Endothelial cell of umbilical vein (primary cell): ENCODE measurements around the gene UGT1A9. TPM values are rescaled to one million over a fixed set of nuclear protein-coding genes. Genes with fewer than 3 reads are reported as not detected.

Experiments used
- BruUV-seq: library from RNA; stranded (reverse); fragments of 400-500 nt; replicated peaks from 2 replicates; lab custom pipeline; 2021; lab: Mats Ljungman, UMichigan
- CTCF ChIA-PET: fragments of 300-600, 350-600 bp; sonication (Branson Sonifier 250); formaldehyde crosslinking; loops from one replicate; lab custom pipeline; 2021; ENCODE audit warnings: antibody characterized with exemption, inconsistent platforms; lab: Charles Lee
- POLR2A ChIA-PET: fragments of 300-600, 350-600 bp; sonication (Branson Sonifier 250); formaldehyde crosslinking; loops from one replicate; lab custom pipeline; 2021; ENCODE audit warnings: antibody characterized with exemption, inconsistent platforms; lab: Charles Lee
- DNase-seq: peaks from one replicate; pipeline ENCODE4 v3.0.0-alpha.2; 2011; ENCODE audit warnings: low read depth, low spot score
- FAIRE-seq: peaks from 2 replicates; lab custom pipeline; 2011; peaks lifted over from hg19 to GRCh38; lab: Jason Lieb, UNC
- H2AFZ ChIP-seq: 2 replicates; pipeline ENCODE4 v1.6.0; 2012; ENCODE audit warnings: low read depth, low read length, control low read depth, inconsistent platforms
- H3K27ac ChIP-seq: 2 replicates; pipeline ENCODE4 v1.5.1; 2011; ENCODE audit warnings: low read depth, mild to moderate bottlenecking, control low read depth, low read length, moderate library complexity; ENCODE audit not compliant: insufficient read depth
- H3K27me3 ChIP-seq, 2 experiments: 2 replicates each; pipeline versions ENCODE4 v1.6.0 to v1.6.1; 2011; ENCODE audit warnings: low read length in 2 of 2, mixed read lengths in 1 of 2; ENCODE audit not compliant: control insufficient read depth in 2 of 2, insufficient read depth in 2 of 2
- H3K36me3 ChIP-seq, 2 experiments: 2 replicates in 1 of 2; 3 replicates in 1 of 2; pipeline ENCODE4 v1.5.1; 2011; ENCODE audit warnings: low read length in 2 of 2, mild to moderate bottlenecking in 1 of 2, moderate library complexity in 1 of 2; ENCODE audit not compliant: control insufficient read depth in 2 of 2, insufficient read depth in 2 of 2; ENCODE audit errors: extremely low read depth in 1 of 2
- H3K4me1 ChIP-seq: 3 replicates; pipeline ENCODE4 v1.5.1; 2011; ENCODE audit warnings: mild to moderate bottlenecking, low read length; ENCODE audit not compliant: control insufficient read depth, insufficient read depth; ENCODE audit errors: extremely low read depth
- H3K4me2 ChIP-seq: 2 replicates; pipeline ENCODE4 v1.6.1; 2011; ENCODE audit warnings: low read length, control low read depth, mixed read lengths; ENCODE audit not compliant: insufficient read depth
- H3K4me3 ChIP-seq, 3 experiments: fragments of 200-600 bp in 1 of 3; sonication (generic), shearing (Covaris generic) in 1 of 3; replicated peaks in 1 of 3; 2 replicates each; pipeline ENCODE4 v1.5.1; 2011 to 2016; ENCODE audit warnings: control low read depth in 3 of 3, low read length in 3 of 3, mild to moderate bottlenecking in 2 of 3, inconsistent platforms in 1 of 3, low read depth in 1 of 3, moderate library complexity in 1 of 3; ENCODE audit not compliant: insufficient read depth in 1 of 3
- H3K79me2 ChIP-seq: 2 replicates; pipeline ENCODE4 v1.6.0; 2012; ENCODE audit warnings: low read length, inconsistent platforms; ENCODE audit not compliant: control insufficient read depth, insufficient read depth
- H3K9ac ChIP-seq: replicated peaks from 2 replicates; pipeline ENCODE3; 2011; ENCODE audit warnings: low read length, control low read depth; ENCODE audit not compliant: insufficient read depth; ENCODE audit errors: extremely low read depth
- H3K9me1 ChIP-seq: replicated peaks from 3 replicates; pipeline ENCODE4 v1.6.0; 2011; ENCODE audit warnings: mild to moderate bottlenecking, low read length; ENCODE audit not compliant: control insufficient read depth, insufficient read depth; ENCODE audit errors: extremely low read depth
- H3K9me3 ChIP-seq: replicated peaks from 2 replicates; pipeline ENCODE4 v1.5.1; 2012; ENCODE audit warnings: low read length, inconsistent platforms; ENCODE audit not compliant: control insufficient read depth, insufficient read depth
- H4K20me1 ChIP-seq: replicated peaks from 2 replicates; pipeline ENCODE3; 2011; ENCODE audit warnings: mild to moderate bottlenecking, low read length; ENCODE audit not compliant: control insufficient read depth, insufficient read depth; ENCODE audit errors: extremely low read depth
- EZH2 ChIP-seq: IDR thresholded peaks from 2 replicates; pipeline ENCODE4 v1.6.1; 2012; ENCODE audit warnings: borderline replicate concordance, low read depth, mild to moderate bottlenecking, moderate library complexity, low read length, inconsistent platforms; ENCODE audit not compliant: severe bottlenecking
- FOS ChIP-seq: IDR thresholded peaks from 2 replicates; pipeline ENCODE4 v1.6.1; 2011; ENCODE audit warnings: mild to moderate bottlenecking, low read length, moderate library complexity, borderline replicate concordance; ENCODE audit not compliant: insufficient read depth
- GATA2 ChIP-seq: IDR thresholded peaks from 2 replicates; pipeline ENCODE4 v1.7.0; 2011; ENCODE audit warnings: low read depth, mild to moderate bottlenecking, moderate library complexity, mixed read lengths, low read length; ENCODE audit not compliant: insufficient read length, insufficient read depth
- JUN ChIP-seq: IDR thresholded peaks from 2 replicates; pipeline ENCODE4 v1.6.1; 2011; ENCODE audit warnings: borderline replicate concordance, low read depth; ENCODE audit not compliant: insufficient read length, insufficient read depth
- MAX ChIP-seq: IDR thresholded peaks from 2 replicates; pipeline ENCODE4 v1.6.1; 2011; ENCODE audit not compliant: insufficient read depth, insufficient read length
- MYC ChIP-seq: IDR thresholded peaks from one replicate; pipeline ENCODE4 v1.6.1; 2011; ENCODE audit warnings: mild to moderate bottlenecking, low read depth, low read length
- POLR2A ChIP-seq: IDR thresholded peaks from 2 replicates; pipeline ENCODE4 v1.6.1; 2012; ENCODE audit warnings: low read depth, mild to moderate bottlenecking, control low read depth, low read length
- POLR2AphosphoS5 ChIP-seq: IDR thresholded peaks from 2 replicates; pipeline ENCODE4 v1.6.1; 2012; ENCODE audit warnings: low read depth, mild to moderate bottlenecking, control low read depth, low read length, moderate library complexity; ENCODE audit not compliant: insufficient read depth
- dilution Hi-C: fragments of 300-500 bp; cut with MboI; formaldehyde crosslinking; loops from one replicate; pipeline ENCODE4 v1.15.0; 2019; ENCODE audit warnings: low sequenced_read_pairs; ENCODE audit not compliant: extremely low pct_ligation_motif_present
- intact Hi-C: fragments of 100-400 bp; cut with micrococcal nuclease; formaldehyde crosslinking; loops from one replicate; pipeline ENCODE4 v1.10.0; 2022
- polyA plus RNA-seq, 4 experiments: library from polyadenylated mRNA; depleted of rRNA in 3 of 4; stranded (reverse) in 3 of 4; unstranded in 1 of 4; fragments of >200 nt; gene quantifications; 2 replicates each; pipeline versions ENCODE4 v1.2.1 to v1.2.3, GENCODE V29; 2011 to 2012; ENCODE audit warnings: missing spikeins in 1 of 4
- total RNA-seq: library from RNA; stranded (reverse); gene quantifications from 2 replicates; pipeline ENCODE4 v1.2.3, GENCODE V29; 2021
- TF ChIP-seq, protein P1 (sequence below), 2 donors: IDR thresholded peaks; 1 replicate in 1 of 2; 2 replicates in 1 of 2; pipeline ENCODE4 v1.5.1; 2011; ENCODE audit warnings: low read length in 2 of 2, mild to moderate bottlenecking in 2 of 2, moderate library complexity in 2 of 2, control low read depth in 1 of 2, inconsistent platforms in 1 of 2, low read depth in 1 of 2; ENCODE audit not compliant: insufficient read depth in 1 of 2; ENCODE audit errors: extremely low read depth in 1 of 2

Gene UGT1A9
- total and polyA plus RNA-seq, 2 donors (not counting 3 experiments of a cell fraction or from before 2014, with no cell fraction given), result not detected

- H3K9me1 ChIP-seq, result no peaks in the 10 kb centered on the region
- POLR2A ChIA-PET, result no interaction called here
- no peaks in the 10 kb centered on the region for H3K4me1 ChIP-seq
- no peaks in the 10 kb centered on the region for H3K79me2 ChIP-seq
- no peaks in the 10 kb centered on the region for H4K20me1 ChIP-seq
- BruUV-seq, result no TSS peak
- intact Hi-C loops (no loop called here), dilution Hi-C loops (no loop called here)
- DNase-seq (no peak), FAIRE-seq (no peak)
- no peaks in the 10 kb centered on the region for H3K27me3 ChIP-seq
- H3K4me3 ChIP-seq, result no peak overlapping the region
- CTCF ChIA-PET, result no interaction called here
- TF ChIP-seq MAX (no peak), EZH2 (no peak), GATA2 (no peak), POLR2A (no peak), MYC (no peak)
- H3K9me3 ChIP-seq, result no peaks in the 10 kb centered on the region
- no peak overlapping the region for H3K27ac ChIP-seq
- no peak overlapping the region for H3K9ac ChIP-seq
- H3K36me3 ChIP-seq, result no peaks in the 10 kb centered on the region
- H3K4me2 ChIP-seq, result no peak overlapping the region
- H2AFZ ChIP-seq, result no peak overlapping the region
Observed at GRCh38 chr2:233819884-233820773, 148.4 kb downstream of the UGT1A9 start.

GRCh38 chr2:233820774-233821105 is 149.0 kb downstream of the UGT1A9 start:
- no peak for FAIRE-seq
- intact Hi-C loops, result no loop called here

More at GRCh38 chr2:233820774-233821105, 149.0 kb downstream of the UGT1A9 start:
- Histone ChIP-seq H3K27ac (no peak overlapping the region), H3K9me3 (no peaks in the 10 kb centered on the region), H3K27me3 (no peaks in the 10 kb centered on the region), H4K20me1 (no peaks in the 10 kb centered on the region), H3K4me1 (no peaks in the 10 kb centered on the region), H3K9me1 (no peaks in the 10 kb centered on the region), H3K79me2 (no peaks in the 10 kb centered on the region), H2AFZ (no peak overlapping the region), H3K4me2 (no peak overlapping the region), H3K9ac (no peak overlapping the region), H3K4me3 (no peak overlapping the region), H3K36me3 (no peaks in the 10 kb centered on the region)
- TF ChIP-seq FOS (no peak), POLR2A (no peak), EZH2 (no peak), JUN (no peak), MYC (no peak), GATA2 (no peak), MAX (no peak), POLR2AphosphoS5 (no peak)
- TF ChIP-seq, protein P1, sequence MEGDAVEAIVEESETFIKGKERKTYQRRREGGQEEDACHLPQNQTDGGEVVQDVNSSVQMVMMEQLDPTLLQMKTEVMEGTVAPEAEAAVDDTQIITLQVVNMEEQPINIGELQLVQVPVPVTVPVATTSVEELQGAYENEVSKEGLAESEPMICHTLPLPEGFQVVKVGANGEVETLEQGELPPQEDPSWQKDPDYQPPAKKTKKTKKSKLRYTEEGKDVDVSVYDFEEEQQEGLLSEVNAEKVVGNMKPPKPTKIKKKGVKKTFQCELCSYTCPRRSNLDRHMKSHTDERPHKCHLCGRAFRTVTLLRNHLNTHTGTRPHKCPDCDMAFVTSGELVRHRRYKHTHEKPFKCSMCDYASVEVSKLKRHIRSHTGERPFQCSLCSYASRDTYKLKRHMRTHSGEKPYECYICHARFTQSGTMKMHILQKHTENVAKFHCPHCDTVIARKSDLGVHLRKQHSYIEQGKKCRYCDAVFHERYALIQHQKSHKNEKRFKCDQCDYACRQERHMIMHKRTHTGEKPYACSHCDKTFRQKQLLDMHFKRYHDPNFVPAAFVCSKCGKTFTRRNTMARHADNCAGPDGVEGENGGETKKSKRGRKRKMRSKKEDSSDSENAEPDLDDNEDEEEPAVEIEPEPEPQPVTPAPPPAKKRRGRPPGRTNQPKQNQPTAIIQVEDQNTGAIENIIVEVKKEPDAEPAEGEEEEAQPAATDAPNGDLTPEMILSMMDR (IDR thresholded peaks at IDR 0.05; ENCODE audit: extremely low read depth in 1 of 2, insufficient read depth in 1 of 2, low read depth in 1 of 2, low read length in 2 of 2), result no peak
- ChIA-PET POLR2A (no interaction called here), CTCF (no interaction called here)
- no peak for DNase-seq
- BruUV-seq, result no TSS peak
- dilution Hi-C loops, result no loop called here
